KG1 (cell line): ENCODE measurements around the gene CAMTA1.
"Not testable (repeated sequence)": the region's sequence is repeated elsewhere in the genome, so short reads cannot be mapped to it uniquely, and the experiment has no call there.

Experiments used
- DNase-seq: peaks from one replicate; lab custom pipeline; 2025; lab: John Stamatoyannopoulos, UW

CAMTA1 gene

GRCh38 chr1:7409278-7409677 is 624.0 kb downstream of the CAMTA1 start:
- DNase-seq: no peak

DNA sequence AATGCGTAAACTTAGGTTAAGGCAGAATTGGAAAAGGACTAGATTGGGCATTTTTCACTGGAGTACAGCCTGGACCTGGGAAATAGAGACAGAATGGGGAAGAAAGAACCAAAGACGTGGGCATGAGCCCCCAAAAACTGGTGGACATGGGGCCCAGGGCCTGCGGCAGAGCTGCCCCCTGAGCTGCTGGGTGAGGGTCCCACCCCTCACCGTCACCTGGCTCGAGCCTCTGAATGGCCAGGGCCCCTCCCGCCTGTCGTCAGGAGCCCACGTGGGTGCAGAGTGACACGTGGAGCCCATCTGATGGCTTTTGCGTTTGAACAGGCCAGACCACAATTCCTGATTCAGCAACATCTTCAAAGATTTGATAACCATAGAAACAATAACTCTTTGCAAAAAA is 624.9 kb downstream of the CAMTA1 start:
- no peak for DNase-seq

DNA sequence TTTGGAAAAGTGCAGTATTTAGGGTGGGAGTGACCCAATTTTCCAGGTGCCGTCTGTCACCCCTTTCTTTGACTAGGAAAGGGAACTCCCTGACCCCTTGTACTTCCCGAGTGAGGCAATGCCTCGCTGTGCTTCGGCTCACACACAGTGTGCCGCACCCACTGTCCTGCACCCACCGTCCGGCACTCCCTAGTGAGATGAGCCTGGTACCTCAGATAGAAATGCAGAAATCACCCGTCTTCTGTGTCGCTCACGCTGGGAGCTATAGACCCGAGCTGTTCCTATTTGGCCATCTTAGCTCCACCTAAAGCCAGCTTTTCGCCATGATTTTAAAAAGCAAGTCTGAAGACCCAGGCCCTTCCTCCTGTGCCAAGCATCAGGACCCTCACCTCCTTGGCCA is 632.4 kb downstream of the CAMTA1 start:
- not testable (repeated sequence) for DNase-seq

DNA sequence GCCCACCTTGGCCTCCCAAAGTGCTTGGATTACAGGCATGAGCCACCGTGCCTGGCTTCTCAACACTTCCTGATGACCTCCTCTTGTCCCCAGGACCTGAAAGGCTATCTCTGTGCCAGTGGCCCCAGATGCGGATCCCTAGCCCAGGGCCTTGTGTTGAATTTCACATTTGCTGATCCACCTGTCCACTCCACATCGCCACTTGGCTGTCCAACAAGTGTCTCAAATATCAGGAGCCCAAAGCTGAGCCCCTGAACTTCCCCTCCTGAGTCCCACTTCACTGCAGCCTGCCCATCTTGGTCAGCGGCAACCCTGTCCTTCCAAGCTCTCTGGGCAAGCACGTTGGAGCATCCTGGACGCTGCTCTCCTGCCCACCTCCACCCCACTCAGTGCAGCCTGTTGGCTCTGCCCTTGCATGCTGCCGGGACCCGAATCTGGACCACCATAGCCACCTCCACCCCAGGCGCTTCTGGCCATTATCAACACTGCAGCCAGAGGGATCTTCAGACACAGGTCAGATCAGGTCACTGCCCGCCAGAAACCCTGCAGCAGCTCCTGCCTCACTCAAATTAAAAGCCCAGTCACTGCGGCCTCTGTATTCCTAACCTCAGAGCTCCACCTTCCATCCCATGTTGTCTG is 633.3 kb downstream of the CAMTA1 start:
- no peak for DNase-seq

DNA sequence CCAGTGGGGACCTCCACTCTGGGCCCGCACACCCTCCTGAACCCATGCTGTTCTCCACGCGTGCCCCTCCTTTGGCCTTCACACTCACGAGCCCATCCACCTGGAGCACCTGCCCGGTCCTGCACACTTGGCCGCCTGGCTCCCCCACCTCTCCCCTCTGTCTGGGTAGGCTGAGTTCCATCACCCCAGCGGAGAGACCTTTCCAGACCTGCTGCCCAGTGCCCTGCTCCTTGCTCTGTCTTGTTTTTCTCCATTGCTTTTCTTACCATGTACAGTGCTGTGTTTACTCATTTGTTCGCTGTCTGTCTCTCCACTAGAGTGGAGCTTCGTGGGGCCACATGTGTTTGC is 634.8 kb downstream of the CAMTA1 start:
- no peak for DNase-seq

- no peak for DNase-seq
Measured at GRCh38 chr1:7420470-7421100, 635.3 kb downstream of the CAMTA1 start.

- DNase-seq: no peak
Measured at GRCh38 chr1:7421471-7422075, 636.3 kb downstream of the CAMTA1 start.

DNA sequence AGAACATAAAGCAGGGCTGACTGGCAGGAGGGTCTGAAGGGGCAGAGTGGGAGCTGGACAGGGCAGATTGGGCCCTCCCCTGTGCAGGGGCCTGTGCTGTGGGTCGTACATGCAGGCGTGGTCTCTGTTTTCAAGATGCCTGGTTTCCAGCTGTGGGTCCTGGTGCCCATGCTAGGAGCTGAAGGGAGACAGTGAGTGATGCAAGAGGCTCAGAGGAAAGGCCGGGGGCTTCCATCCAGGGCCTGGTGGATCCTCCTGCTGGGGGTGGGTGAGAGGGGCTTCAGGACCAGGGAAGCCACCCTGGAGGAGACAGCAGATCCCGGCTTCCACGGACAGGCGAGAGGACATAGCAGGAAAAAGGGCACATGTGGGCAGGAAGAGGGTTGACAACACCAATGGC is 636.8 kb downstream of the CAMTA1 start:
- no peak for DNase-seq

DNA sequence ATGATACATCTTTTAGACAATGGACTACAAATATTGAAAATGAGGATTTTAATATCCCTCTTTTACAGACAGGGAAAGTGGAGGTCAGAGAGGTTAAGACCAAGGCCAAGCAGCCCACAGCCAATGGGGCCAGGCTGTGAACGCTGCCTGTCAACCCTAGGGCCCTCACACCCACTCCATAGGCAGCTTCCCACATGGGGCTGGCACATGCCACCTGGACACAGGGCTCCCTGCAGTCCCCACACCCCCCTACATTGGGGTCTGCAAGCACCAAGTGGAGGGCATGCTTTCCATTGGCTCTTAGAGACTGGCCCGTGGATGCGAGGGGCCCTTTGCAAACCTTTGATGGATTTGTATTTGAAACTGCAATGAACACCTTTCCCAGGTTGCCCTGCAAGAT is 637.3 kb downstream of the CAMTA1 start:
- no peak for DNase-seq

DNA sequence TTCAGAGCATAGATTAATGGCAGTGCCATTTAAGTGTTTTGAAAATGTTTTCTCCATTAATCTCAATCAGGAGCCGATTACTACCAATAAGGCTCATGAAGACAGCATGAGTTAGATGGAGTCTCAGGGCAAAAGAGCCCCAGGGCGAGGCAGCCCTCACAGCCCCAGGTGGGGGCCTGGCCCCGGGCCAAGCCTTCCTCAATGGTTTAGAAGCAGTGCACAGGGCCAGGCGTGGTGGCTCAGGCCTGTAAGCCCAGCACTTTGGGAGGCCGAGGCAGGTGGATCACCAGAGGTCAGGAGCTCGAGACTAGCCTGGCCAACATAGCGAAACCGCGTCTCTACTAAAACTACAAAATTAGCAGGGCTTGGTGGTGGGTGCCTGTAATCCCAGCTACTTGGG is 637.7 kb downstream of the CAMTA1 start:
- DNase-seq: no peak

- DNase-seq: no peak
Measured at GRCh38 chr1:7424352-7424890, 639.2 kb downstream of the CAMTA1 start.

- DNase-seq: no peak
Measured at GRCh38 chr1:7425229-7425628, 640.0 kb downstream of the CAMTA1 start.

DNA sequence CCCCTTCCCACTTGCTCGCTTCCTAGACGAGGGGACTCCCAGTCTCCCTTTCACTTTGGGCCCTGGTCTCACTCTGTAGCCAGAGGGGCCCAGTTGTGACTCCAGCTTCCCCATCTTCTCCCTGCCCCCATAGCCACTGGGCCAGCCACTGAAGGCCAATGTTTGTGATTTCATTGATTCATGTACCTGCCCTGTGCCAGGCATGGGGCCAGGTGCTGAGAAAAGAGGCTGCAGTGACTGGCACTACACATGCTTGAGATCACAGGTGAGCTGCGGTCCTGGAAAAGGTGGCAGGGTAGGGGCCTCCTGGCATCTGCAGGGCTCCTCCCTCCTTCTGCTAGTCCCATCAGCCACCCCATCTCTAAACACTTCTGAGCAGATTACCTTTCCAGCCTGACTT is 640.5 kb downstream of the CAMTA1 start:
- no peak for DNase-seq

DNA sequence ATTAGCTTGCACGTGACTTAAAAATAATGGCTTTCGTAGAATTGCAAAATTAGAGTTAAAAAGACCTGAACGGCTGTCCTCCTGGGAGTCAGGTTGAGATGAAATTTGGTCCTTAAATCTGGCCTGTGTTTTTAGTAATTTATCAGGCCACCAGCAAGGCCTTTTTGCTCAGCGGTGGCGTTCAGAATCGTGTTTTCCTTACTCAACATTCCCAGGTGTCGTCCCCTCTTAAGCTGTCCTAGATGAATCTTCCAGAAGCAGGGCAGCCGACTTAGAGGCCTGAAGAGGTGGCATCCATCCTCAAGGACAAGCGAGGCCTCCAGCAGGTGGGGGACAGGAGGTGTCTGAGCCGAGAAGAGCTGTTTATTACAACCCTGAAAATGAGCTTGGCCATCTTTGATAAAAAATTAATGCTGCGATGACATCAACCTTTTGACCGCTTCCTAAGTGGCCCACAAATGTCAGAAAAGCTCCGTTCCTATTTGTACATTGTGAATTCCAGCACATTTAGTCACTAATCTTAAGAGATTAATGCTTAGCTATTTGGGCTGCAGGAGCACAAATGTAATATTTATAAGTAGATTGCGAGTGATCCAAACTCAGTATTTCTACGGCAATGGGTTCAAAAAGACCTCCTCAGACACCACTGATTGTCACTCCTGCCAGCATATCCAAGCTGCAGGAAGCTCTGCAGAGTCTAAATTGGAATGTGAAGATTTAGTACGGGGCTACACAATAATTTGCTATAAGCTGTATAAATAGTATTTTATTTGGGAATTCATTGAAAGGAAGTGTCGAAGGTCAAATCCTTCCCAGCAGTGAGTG is 641.7 kb downstream of the CAMTA1 start:
- DNase-seq: no peak

- no peak for DNase-seq
Measured at GRCh38 chr1:7427605-7428300, 642.5 kb downstream of the CAMTA1 start.

DNA sequence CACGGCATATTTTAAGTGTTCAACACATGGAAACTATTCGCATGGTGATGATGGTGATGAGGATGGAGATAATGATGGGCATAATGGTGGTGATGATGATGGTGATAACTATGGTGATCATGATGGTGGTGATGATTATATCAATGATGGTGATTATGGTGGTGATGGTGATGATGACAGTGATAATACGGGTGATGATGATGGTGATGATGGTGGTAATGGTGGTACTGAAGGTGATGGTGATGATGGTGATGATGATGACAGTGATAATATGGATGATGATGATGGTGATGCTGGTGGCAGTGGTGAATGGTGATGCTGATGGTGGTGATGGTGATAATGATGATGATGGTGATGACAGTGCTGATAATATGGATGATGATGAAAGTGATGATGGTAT is 644.0 kb downstream of the CAMTA1 start:
- DNase-seq: no peak

DNA sequence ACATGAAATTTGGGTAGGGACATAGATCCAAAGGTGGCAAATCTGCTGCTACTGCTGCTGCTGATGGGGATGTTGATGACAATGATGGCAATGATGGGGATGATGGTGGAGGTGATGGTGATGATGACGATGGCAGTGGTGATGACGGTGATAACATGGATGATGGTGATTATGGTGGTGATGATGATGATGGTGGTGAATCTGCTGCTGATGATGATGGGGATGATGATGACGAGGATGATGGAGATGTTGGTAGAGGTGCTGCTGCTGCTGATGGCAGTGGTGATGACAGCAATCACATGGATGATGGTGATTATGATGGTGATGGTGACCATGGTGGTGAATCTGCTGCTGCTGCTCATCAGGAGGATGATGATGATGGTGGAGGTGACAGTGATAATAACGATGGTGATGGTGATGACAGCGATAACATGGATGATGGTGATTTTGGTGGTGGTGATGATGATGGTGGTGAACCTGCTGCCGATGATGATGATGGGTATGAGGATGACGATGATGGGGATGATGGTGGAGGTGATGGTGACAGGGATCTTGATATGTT is 644.9 kb downstream of the CAMTA1 start:
- DNase-seq: no peak

GRCh38 chr1:7430691-7431090 is 645.4 kb downstream of the CAMTA1 start:
- DNase-seq: no peak

DNA sequence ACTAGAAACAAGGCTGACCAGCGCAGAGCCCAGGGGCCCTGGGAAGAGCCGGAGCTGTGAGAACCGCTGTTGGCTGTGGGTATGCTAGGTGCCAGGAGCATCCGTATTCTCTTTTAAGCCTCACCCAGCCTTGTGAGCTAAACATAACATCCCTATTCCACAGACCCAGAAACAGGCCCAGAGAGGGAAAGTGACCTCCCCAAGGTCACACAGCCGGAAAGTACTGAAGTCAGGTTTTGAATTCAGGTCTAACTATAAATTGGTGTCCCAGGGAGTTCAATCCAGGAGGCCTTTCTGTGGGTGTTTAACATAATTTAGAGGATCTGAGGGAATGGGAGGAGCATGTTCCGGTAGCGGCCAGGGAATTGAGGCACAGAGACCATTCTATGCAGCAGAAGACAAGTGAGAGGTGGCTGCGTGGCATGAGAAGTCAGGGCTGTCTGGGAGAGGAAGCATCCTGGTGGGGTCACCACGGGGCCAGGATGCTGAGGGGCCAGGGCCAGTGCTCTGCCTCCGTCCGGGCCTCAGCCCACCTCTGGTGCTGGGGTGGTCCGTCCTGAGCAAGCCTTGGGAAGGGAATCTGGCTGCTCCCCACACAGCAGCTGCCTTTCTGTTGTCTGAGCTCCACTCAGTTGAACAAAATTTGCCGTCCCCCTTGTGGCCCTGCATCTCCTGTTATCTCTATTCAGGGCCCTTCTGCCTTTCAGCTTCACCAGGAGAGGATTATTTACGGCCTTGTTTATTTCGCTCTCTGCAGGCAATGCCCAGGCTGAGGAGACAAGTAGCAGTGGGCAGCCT is 647.0 kb downstream of the CAMTA1 start:
- no peak for DNase-seq

GRCh38 chr1:7432900-7433380 is 647.7 kb downstream of the CAMTA1 start:
- no peak for DNase-seq

DNA sequence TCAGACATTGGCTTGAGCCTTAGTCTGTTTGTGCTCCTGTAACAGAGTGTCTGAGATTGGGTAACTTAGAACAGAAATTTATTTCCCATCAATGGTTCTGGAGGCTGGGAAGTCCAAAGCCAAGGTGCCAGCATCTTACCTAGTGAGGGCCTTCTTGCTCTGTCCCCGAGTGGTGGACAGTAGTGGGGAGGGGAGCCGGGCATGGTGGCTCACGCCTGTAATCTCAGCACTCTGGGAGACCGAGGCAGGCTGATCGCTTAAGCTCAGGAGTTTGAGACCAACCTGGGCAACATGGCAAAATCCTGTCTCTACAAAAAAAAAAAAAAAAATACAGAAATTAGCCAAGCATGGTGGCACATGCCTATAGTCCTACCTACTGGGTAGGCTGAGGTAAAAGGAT is 649.3 kb downstream of the CAMTA1 start:
- DNase-seq: no peak
